DMS153 (cell line): ENCODE results near the gene SRC.

ENCODE experiments used
- DNase-seq: peaks from one replicate; lab custom pipeline; 2025; lab: John Stamatoyannopoulos, UW

Gene SRC

DNA sequence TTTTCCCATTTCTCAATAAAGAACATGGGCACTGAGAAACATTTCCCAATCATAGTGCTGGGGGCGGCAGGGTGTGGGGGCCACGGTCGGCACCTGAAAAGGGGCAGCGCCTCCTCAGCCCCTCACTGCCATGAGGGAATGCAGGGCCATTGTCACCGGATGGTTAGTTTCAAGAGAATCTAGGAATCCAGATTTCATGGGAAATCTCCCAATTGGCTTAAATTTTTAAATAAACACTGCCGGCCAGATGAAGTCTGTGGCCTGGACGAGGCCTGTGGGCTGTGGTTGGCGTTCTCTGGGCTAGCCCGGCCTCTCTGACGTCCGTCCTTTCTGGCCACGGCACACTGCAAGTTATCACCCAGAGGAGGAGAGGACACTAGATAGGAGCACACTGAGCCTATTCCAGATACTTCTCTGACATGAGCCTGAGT, 30.9 kb upstream of the SRC start:
- no peak for DNase-seq

DNA sequence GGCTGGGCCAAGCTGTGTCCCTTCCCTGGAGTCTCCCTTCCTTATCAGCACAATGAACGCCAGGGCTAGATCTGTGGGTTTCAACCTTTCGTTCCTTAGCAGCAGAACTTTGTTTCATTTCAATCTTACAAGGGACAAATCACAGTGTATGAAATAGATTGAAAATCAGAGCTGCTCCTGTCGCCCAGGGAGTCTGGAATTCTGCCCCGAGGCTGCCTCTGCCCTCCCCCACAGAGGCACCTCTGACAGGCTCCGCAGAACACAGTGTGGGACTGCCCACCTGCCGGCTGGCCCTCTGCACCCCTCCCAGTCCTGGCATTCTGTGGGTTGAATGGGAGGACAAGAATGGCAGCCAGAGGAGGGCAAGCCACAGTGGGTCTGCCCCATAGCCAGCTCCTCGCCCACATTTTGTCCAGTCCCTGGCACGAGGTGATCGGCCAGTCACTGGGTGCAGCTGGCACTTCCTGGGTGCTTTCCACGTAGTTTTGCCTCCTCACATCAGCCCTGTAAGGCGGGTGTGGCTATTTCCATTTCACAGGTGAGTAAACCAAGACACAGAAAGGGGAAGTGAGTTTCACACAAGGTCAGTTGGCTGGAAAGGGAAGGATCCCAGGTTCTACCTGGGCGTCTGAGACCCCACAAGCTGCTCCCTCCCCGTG, 30.4 kb upstream of the SRC start:
- no peak for DNase-seq

- no peak for DNase-seq
Observed at GRCh38 chr20:37316116-37316774, 29.7 kb upstream of the SRC start.

DNA sequence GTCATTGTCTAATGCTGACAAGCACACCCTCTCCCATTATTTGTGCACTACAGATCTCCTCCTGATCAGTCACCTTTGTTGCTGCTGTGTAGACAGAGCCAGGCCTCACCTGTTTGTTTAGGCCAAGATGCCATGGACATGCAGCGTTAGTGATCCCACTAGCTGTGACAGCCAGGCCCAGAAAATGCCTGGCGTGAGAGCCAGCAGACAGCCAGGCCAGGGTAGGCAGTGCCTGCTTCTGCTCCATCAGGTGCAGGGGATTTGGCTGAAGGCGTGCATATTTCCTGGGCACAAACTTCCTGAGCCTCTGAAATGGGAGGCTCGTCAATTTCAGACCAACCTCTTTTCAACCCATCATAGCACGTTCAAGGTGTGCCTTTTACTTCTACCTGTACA, 29.2 kb upstream of the SRC start:
- DNase-seq: no peak

DNA sequence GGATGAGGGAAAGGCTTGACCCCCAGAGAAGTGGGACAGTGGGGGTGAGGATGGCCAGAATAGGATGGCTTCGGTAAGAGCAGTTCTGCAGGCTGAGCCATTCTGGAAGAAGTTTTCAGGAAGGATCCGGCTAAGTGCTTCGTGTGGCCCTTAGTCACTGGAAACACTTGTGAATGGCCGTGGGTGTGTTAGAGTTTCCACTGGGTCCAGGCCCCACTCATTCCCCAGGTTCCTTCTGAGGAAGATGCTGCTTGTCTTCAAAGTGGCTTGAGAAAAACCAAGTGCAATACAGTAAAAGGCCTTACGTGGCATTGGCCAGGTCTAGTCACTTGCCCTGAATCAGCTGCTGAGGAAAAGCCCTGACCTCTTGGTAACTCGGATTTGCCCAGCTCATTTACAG, 28.6 kb upstream of the SRC start:
- no peak for DNase-seq

GRCh38 chr20:37317994-37318640, 27.8 kb upstream of the SRC start:
- DNase-seq: no peak

DNA sequence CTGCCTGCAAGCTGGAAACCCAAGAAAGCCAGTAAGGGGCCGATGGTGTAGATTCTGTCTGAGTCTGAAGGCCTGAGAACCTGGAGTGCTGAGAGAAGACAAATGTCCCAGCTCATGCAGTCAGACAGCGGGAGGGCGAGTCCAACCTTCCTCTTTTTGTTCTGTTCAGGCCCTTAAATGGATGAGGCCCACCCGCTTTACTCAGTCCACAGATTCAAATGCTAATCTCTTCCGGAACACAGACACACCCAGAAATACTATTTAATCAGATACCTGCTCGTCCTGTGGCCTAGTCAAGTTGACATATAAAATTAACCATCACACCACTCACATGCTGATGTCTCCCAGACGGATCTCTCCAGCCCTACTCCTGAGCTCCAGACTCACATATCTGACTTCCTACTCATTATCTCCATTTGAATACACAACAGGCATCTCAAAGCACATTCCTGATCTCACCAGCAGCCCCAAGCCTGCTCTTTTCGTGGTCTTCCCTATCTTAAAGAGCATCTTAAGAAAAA, 26.7 kb upstream of the SRC start:
- DNase-seq: no peak

DNA sequence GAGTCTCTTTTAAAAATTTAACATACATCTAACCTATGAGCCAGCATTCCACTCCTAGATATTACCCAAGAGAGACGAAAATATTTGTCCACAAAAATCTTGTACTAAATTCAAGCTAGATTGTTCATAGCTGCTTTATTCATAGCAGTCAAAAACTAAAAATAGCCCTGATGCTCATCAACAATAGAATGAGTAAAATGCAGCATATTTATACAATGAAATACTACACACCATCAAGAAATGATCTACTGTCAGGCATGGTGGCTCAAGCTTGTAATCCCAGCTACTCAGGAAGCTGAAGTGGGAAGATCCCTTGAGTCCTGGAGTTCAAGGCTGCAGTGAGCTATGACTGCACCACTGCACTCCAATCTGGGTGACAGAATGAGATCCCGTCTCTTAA, 22.0 kb upstream of the SRC start:
- DNase-seq: no peak

- no peak for DNase-seq
Observed at GRCh38 chr20:37325206-37325605, 20.7 kb upstream of the SRC start.

- DNase-seq: no peak
Observed at GRCh38 chr20:37326666-37327065, 19.3 kb upstream of the SRC start.

DNA sequence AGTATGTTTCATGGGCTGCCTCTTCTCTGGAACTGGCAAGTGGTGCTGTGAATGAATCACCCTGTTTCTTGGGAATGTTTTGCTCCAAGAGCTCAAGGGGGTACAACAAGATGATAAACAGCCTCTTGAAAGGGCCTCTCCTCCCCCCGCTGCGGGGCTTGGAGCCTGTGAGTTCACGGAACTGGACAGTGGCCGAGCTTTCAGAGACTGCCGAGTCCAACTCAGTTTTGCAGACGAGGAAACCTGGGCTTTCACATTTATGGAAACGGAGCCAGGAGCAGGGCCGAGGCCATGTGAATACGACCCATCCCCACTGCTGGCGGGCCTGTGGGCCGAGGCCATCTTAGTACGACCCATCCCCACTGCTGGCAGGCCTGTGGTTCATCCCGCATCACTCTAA, 18.2 kb upstream of the SRC start:
- DNase-seq: no peak

DNA sequence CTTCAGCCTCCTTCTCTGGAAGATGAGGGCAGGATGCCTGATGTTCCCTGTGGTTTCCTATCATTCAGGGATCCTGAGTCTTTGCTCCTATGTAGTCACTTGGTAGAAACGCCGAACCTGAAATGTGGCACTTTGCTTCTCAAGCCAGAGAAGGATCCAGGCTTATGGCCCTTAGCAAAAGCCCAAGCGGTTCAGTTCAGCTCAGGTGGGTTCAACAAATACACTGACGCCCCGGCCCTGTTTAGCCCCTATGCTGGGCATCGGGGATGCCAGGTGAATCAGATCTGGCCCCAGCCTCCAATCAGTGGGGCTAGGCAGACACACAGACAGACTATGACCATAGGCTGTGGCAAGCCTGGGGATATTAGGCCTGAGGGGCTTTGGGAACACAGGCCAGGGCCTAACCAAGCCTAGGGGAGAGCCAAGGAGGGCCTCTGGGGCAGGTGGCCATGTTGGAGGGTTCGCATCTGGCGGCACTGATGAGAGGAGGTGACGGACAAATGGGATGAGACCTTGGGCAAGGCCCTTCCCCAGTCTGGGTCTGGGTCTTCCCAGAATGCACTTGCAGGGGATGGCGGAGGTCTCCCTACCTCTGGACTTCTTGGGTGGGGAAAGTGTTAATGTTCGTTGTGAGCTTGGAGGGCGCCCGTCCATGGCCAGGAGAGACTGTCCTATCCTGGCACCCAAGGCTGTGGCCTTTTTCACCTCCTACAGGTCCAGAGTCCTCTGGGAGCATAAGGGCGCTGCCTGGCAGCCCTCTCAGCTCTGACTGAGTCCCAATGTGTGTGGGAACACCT, 17.6 kb upstream of the SRC start:
- DNase-seq: no peak

DNA sequence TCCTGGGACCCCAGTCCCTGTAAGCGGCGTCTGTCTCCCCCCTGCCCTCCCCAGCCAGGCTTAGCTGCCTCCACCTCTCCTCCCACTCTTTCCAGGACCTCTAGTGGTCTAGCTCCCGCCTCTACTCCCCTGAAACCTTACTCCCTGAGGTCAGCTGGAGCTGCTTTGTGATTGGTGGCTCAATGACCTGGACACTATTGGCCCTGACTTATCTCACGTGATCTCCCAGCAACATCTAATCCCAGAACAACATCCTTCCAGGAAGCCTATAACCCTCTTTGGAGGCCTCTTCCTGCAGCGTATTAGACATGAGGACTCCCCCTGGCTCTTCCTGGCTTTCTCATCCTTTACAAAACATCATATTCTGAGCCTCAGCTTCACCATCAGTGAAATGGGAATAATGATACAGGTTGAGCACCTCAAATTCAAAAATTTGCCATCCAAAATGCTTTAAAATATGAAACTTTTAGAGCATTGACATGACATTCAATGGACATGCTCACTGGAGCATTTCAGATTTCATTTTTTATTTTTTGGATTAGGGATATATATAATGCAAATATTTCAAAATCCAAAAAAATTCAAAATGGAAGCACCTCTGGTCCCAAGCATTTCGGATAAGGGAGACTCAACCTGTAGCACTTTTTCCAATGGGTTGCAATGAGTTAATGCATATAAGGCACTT, 16.3 kb upstream of the SRC start:
- no peak for DNase-seq

DNA sequence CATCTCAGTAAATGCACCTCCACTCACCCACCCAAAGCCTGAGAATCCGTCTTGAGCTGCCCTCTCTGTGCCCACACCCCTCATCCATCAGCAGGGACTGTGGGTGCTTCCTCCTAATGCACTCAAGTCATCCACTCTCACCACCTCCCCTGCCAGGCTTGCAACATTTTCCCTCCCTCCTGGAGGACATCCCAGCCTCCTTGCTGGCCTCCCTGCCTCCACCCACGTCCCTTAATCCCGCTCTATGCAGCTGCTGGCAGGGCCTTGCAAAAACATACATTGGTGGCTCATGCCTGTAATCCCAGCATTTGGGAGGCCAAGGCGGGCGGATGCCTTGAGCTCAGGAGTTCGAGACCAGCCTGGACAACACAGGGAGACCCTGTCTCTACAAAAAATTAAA, 15.6 kb upstream of the SRC start:
- DNase-seq: no peak

GRCh38 chr20:37331060-37331857, 14.7 kb upstream of the SRC start:
- no peak for DNase-seq

- no peak for DNase-seq
Observed at GRCh38 chr20:37333130-37333847, 12.7 kb upstream of the SRC start.

DNA sequence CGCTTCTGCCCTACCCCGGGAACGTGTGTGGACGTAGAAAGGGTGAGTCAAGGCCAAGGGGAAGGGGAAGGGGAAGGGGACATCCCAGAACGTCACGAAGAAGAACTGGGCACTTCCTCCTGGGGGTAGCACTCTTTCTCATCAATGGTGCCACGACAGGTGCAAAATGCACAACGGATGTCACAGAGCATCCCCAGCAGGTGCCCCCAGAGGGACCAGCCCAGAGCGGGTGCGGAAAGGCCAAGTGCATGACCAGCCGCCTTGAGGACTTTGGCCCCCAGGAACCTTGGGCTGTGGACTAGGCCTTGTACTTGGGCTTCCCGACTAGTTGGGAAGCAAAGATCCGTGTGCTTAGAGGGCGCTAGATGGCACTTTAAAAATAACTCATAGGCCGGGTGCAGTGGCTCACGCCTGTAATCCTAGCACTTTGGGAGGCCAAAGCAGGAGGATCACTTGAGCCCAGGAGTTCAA, 12.1 kb upstream of the SRC start:
- no peak for DNase-seq

DNA sequence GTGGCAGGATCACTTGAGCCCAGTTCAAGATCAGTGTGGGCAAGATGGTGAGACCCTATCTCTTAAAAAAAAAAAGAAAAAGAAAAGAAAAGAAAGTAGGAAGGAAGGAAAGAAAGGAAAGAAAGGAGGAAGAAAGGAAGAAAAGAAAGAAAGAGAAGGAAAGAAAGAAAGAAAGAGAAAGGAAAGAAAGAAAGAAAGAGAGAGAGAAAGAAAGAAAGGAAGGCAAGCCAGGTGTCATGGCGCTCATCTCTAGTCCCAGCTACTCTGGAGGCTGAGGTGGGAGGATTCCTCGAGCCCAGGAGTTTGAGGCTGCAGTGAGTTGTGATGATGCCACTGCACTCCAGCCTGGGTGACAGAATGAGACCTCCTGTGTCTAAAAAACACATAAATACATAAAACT, 11.5 kb upstream of the SRC start:
- DNase-seq: no peak

DNA sequence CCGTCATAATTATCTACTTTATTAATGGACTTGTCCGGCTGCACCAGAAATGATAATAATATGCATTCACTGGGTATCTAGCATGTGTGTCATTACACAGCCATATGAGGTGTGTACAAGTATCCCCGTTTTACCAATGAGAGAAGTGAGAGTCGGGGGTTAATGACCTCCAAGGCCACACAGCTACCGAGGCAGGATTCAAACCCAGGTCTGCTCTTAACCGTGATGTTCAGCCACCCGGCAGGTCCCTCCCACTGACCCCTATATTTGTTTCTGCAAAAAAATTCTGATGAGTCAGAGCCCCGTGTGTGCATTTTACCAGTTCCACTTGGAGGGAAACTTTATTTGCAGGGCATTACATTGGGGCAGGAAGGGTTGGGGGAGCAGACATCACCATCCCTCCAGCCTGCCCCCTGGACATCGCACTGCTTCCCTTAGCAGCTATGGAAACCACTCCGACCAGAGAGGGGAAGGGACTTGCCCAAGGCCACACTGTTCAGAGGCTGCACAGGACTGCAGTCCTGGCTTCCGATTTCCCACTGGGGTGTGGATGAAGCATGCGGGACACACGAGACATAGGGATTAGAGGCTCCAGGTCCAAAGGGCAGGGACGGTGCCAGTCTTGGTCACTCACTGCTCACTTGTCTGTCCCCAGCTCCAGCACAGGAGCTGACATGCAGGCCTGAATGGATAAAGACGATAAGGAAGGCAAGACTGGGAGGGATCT, 10.1 kb upstream of the SRC start:
- DNase-seq: no peak
